Kidney (tissue), 14 donors: ENCODE results near the gene GSG1L. TPM values are rescaled to one million over a fixed set of nuclear protein-coding genes. Genes with fewer than 3 reads are reported as not detected.

Source experiments
- DNase-seq, 5 donors: peaks; one replicate each; pipeline ENCODE4 v3.0.0-alpha.2; 2013 to 2020
- FAIRE-seq: peaks from 2 replicates; lab custom pipeline; 2012; peaks lifted over from hg19 to GRCh38; lab: Jason Lieb, UNC
- H3K27ac ChIP-seq, 2 donors: one replicate each; pipeline ENCODE4 v1.7.0; 2013; ENCODE audit warnings: low read depth in 2 of 2, low read length in 2 of 2, inconsistent platforms in 1 of 2
- H3K27me3 ChIP-seq: one replicate; pipeline ENCODE4 v1.7.1; 2013; ENCODE audit warnings: low read length, inconsistent platforms; ENCODE audit not compliant: control insufficient read depth, insufficient read depth
- H3K36me3 ChIP-seq, 3 donors: one replicate each; pipeline versions ENCODE4 v1.7.0 to v1.7.1; 2013; ENCODE audit warnings: low read length in 3 of 3, control low read depth in 1 of 3, inconsistent platforms in 1 of 3; ENCODE audit not compliant: insufficient read depth in 3 of 3, control insufficient read depth in 2 of 3
- H3K4me1 ChIP-seq, 3 donors: one replicate each; pipeline versions ENCODE4 v1.7.0 to v1.7.1; 2013; ENCODE audit warnings: low read length in 3 of 3, inconsistent platforms in 1 of 3, low read depth in 1 of 3; ENCODE audit not compliant: control insufficient read depth in 2 of 3, insufficient read depth in 2 of 3
- H3K4me3 ChIP-seq, 3 donors: one replicate each; pipeline versions ENCODE4 v1.7.0 to v1.8.1; 2013; ENCODE audit warnings: low read length in 3 of 3, control low read depth in 1 of 3, inconsistent platforms in 1 of 3
- H3K9ac ChIP-seq, 3 donors: one replicate each; pipeline versions ENCODE4 v1.7.0 to v1.7.1; 2013; ENCODE audit warnings: low read length in 3 of 3, control low read depth in 1 of 3, inconsistent platforms in 1 of 3
- H3K9me3 ChIP-seq, 3 donors: one replicate each; pipeline versions ENCODE4 v1.7.0 to v1.7.1; 2013; ENCODE audit warnings: low read length in 3 of 3, control low read depth in 1 of 3, inconsistent platforms in 1 of 3; ENCODE audit not compliant: control insufficient read depth in 2 of 3, insufficient read depth in 1 of 3
- CTCF ChIP-seq: IDR thresholded peaks from 3 replicates; pipeline ENCODE4 v1.5.1; 2012; ENCODE audit warnings: mild to moderate bottlenecking, moderate library complexity, borderline replicate concordance; ENCODE audit not compliant: insufficient read depth; ENCODE audit errors: extremely low read depth
- intact Hi-C: fragments of 100-400 bp; cut with DNase I; formaldehyde crosslinking; loops from one replicate; pipeline ENCODE4 v1.11.1; 2022
- polyA plus RNA-seq: library from polyadenylated mRNA; stranded (reverse); fragments of 350-450 nt; fragmentation: Illumina TruSeq; extraction: RNeasy Lipid Tissue Mini Kit (QIAGEN cat#74804); gene quantifications from one replicate; pipeline ENCODE4 v1.2.3, GENCODE V29; 2014; ENCODE audit warnings: low read depth, low replicate concordance; ENCODE audit not compliant: insufficient read depth
- total RNA-seq: library from RNA; stranded (reverse); fragmentation: NEBNext Ultra II Directional; extraction: Animal tissue kit (Norgen Biotek cat#: 25700); gene quantifications from one replicate; pipeline ENCODE4 v1.2.1, GENCODE V29; 2021
- donor health status: control.
- donor health status: control.
- donor health status: control.
- donor health status: control.
- donor health status: control.
- donor health status: DM: yes; HTN: yes; CAD: no.
- donor health status: Normal renal cell carcinoma (clear cell type).

The GSG1L gene
- total and polyA plus RNA-seq, 2 donors from 2014 or later: not detected

- Histone ChIP-seq H3K9ac (no peak overlapping the region), H3K4me3 (no peak overlapping the region), H3K27ac (no peak overlapping the region), H3K4me1 (no peaks in the 10 kb centered on the region), H3K27me3 (no peaks in the 10 kb centered on the region), H3K9me3 (no peaks in the 10 kb centered on the region), H3K36me3 (no peaks in the 10 kb centered on the region)
- intact Hi-C loops: no loop called here
- FAIRE-seq: no peak
- no peak for DNase-seq
- TF ChIP-seq CTCF: no peak
Measured at GRCh38 chr16:28082624-28083023, 19.1 kb upstream of the GSG1L start.

GRCh38 chr16:28081391-28081968 is 18.0 kb upstream of the GSG1L start:
- no peaks in the 10 kb centered on the region for H3K36me3 ChIP-seq
- FAIRE-seq: no peak
- no peaks in the 10 kb centered on the region for H3K9me3 ChIP-seq
- H3K4me1 ChIP-seq: no peaks in the 10 kb centered on the region
- no peaks in the 10 kb centered on the region for H3K27me3 ChIP-seq
- H3K27ac ChIP-seq: no peak overlapping the region
- no peak overlapping the region for H3K9ac ChIP-seq
- intact Hi-C loops: no loop called here
- no peak overlapping the region for H3K4me3 ChIP-seq
- DNase-seq: no peak
- TF ChIP-seq CTCF: no peak

- Histone ChIP-seq H3K36me3 (no peaks in the 10 kb centered on the region), H3K27me3 (no peaks in the 10 kb centered on the region), H3K9ac (no peak overlapping the region), H3K4me1 (no peaks in the 10 kb centered on the region), H3K4me3 (no peak overlapping the region), H3K27ac (no peak overlapping the region), H3K9me3 (no peaks in the 10 kb centered on the region)
- no peak for FAIRE-seq
- DNase-seq: no peak
- intact Hi-C loops: no loop called here
- no peak for TF ChIP-seq CTCF
Measured at GRCh38 chr16:28078261-28078660, 14.7 kb upstream of the GSG1L start.

- H3K27me3 ChIP-seq: no peaks in the 10 kb centered on the region
- no peak for TF ChIP-seq CTCF
- no peak overlapping the region for H3K27ac ChIP-seq
- no peak overlapping the region for H3K4me3 ChIP-seq
- FAIRE-seq: no peak
- H3K9me3 ChIP-seq: no peaks in the 10 kb centered on the region
- intact Hi-C loops: no loop called here
- DNase-seq: no peak
- H3K9ac ChIP-seq: no peak overlapping the region
- no peaks in the 10 kb centered on the region for H3K36me3 ChIP-seq
- H3K4me1 ChIP-seq: no peaks in the 10 kb centered on the region
Measured at GRCh38 chr16:28073836-28074235, 10.3 kb upstream of the GSG1L start.
